Measurements from ENCODE around the gene RNF208.

The RNF208 gene

DNA sequence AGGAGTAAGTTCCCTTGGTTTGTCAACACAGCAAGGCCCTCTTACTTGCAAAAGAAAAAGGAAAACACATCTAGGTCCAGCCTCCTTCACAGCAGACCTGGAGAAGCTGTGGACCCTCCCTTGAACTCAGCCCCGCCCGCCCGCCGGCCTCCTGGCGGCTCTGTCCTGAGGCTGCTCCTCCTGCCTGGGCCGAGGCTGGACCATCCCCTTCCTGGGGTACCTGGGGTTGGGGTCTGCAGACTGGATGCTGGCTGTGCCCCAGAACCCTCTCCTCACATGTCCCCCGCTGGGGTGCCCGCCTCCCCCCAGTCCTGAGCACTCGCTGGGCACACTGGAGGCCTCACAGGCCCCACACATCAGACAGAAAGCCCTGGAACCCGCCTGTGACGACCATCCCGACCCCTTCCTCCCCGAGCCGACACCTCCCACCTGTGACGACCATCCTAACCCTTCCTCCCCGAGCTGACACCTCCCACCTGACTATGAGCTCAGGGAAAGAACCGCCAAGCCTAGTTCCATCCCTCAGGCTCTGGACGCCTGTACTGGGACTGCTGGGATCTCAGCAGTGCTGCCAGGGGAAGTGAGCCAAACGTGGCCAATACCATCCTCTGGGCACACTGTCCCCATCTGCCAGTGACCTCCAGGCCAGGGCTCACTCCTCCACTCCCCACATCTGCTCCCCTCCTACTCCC lies 43.0 kb downstream of the RNF208 start:
- TF ChIP-seq, protein P1, sequence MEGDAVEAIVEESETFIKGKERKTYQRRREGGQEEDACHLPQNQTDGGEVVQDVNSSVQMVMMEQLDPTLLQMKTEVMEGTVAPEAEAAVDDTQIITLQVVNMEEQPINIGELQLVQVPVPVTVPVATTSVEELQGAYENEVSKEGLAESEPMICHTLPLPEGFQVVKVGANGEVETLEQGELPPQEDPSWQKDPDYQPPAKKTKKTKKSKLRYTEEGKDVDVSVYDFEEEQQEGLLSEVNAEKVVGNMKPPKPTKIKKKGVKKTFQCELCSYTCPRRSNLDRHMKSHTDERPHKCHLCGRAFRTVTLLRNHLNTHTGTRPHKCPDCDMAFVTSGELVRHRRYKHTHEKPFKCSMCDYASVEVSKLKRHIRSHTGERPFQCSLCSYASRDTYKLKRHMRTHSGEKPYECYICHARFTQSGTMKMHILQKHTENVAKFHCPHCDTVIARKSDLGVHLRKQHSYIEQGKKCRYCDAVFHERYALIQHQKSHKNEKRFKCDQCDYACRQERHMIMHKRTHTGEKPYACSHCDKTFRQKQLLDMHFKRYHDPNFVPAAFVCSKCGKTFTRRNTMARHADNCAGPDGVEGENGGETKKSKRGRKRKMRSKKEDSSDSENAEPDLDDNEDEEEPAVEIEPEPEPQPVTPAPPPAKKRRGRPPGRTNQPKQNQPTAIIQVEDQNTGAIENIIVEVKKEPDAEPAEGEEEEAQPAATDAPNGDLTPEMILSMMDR (IDR thresholded peaks at IDR 0.05; ENCODE audit: borderline replicate concordance, extremely low read depth, low read length, poor library complexity, severe bottlenecking): no peak
- no peak for TF ChIP-seq EZH2 (IDR thresholded peaks at IDR 0.05; ENCODE audit: borderline replicate concordance, low read depth, low read length, severe bottlenecking)
- H3K36me3 ChIP-seq (ENCODE audit: insufficient read depth, low read length): peaks cover 37% of the 10 kb centered on the region
- no peak for DNase-seq

DNA sequence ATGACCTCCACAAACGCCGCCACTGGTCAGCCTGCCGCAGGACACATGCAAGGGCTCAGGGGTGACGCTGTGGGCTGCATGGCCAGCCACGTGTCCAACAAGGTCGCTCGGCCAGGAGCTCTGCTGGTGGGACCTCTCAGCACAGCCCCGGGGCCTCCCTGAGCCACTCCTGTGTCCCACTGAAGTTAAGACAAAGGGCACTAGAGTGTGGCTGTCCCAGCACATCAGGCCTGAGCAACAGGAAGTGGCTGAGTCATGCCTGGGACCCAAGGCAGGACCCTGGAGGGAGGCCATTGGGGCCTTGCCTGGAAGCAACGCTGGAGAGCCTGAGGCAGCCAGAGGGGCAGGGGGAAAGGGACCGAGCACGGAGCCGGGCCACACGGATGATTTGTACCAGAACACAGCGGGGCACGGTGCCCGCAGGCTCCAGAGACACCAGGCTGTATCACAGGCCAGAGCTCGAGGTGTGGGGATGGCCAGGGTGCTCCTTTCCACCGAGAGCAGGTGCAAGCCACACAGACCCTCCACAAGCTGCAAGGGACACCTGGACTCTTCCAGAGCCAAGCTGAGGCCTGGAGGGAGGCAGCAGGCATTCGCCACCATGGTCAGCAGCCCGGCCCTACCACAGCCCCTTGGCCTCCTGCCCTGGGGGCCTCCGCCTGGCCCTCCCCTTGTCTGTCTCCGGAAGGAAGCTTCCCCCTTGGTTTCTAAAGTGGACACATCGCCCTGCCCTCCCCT lies 43.7 kb downstream of the RNF208 start:
- Histone ChIP-seq H2AFZ (ENCODE audit: low read depth, low read length) (no peak overlapping the region), H3K9me3 (ENCODE audit: insufficient read depth, low read length, severe bottlenecking) (no peaks in the 10 kb centered on the region), H3K79me2 (ENCODE audit: insufficient read depth, low read length) (no peaks in the 10 kb centered on the region), H3K4me2 (ENCODE audit: insufficient read depth, low read length) (no peak overlapping the region), H3K27me3 (ENCODE audit: insufficient read depth, low read length, poor library complexity) (no peaks in the 10 kb centered on the region), H4K20me1 (ENCODE audit: insufficient read depth, low read length) (peaks cover 31% of the 10 kb centered on the region), H3K4me1 (ENCODE audit: insufficient read depth, low read length) (no peaks in the 10 kb centered on the region), H3K27ac (ENCODE audit: low read length) (no peak overlapping the region), H3K9ac (ENCODE audit: low read depth, low read length) (no peak overlapping the region), H3K4me3 (ENCODE audit: low read depth in 1 of 2, low read length in 2 of 2) (no peak overlapping the region), H3K36me3 (ENCODE audit: insufficient read depth, low read length) (peaks cover 30% of the 10 kb centered on the region)
- ATAC-seq (ENCODE audit: insufficient read depth, low read depth) (no peak), DNase-seq (no peak)
- no peak for TF ChIP-seq EZH2 (IDR thresholded peaks at IDR 0.05; ENCODE audit: borderline replicate concordance, low read depth, low read length, severe bottlenecking)
- TF ChIP-seq, protein P1 (IDR thresholded peaks at IDR 0.05; ENCODE audit: borderline replicate concordance, extremely low read depth, low read length, poor library complexity, severe bottlenecking): no peak

More for the DNA sequence above, 43.0 kb downstream of the RNF208 start:
- H2AFZ ChIP-seq (ENCODE audit: low read depth, low read length): no peak overlapping the region
- no peak overlapping the region for H3K27ac ChIP-seq (ENCODE audit: low read length)
- H3K4me2 ChIP-seq (ENCODE audit: insufficient read depth, low read length): no peak overlapping the region
- no peaks in the 10 kb centered on the region for H3K27me3 ChIP-seq (ENCODE audit: insufficient read depth, low read length, poor library complexity)
- no peaks in the 10 kb centered on the region for H3K9me3 ChIP-seq (ENCODE audit: insufficient read depth, low read length, severe bottlenecking)
- no peak overlapping the region for H3K9ac ChIP-seq (ENCODE audit: low read depth, low read length)
- H4K20me1 ChIP-seq (ENCODE audit: insufficient read depth, low read length): peaks cover 30% of the 10 kb centered on the region
- no peaks in the 10 kb centered on the region for H3K79me2 ChIP-seq (ENCODE audit: insufficient read depth, low read length)
- no peaks in the 10 kb centered on the region for H3K4me1 ChIP-seq (ENCODE audit: insufficient read depth, low read length)
- no peak for ATAC-seq (ENCODE audit: insufficient read depth, low read depth)
- no peak overlapping the region for H3K4me3 ChIP-seq (ENCODE audit: low read depth in 1 of 2, low read length in 2 of 2)

DNA sequence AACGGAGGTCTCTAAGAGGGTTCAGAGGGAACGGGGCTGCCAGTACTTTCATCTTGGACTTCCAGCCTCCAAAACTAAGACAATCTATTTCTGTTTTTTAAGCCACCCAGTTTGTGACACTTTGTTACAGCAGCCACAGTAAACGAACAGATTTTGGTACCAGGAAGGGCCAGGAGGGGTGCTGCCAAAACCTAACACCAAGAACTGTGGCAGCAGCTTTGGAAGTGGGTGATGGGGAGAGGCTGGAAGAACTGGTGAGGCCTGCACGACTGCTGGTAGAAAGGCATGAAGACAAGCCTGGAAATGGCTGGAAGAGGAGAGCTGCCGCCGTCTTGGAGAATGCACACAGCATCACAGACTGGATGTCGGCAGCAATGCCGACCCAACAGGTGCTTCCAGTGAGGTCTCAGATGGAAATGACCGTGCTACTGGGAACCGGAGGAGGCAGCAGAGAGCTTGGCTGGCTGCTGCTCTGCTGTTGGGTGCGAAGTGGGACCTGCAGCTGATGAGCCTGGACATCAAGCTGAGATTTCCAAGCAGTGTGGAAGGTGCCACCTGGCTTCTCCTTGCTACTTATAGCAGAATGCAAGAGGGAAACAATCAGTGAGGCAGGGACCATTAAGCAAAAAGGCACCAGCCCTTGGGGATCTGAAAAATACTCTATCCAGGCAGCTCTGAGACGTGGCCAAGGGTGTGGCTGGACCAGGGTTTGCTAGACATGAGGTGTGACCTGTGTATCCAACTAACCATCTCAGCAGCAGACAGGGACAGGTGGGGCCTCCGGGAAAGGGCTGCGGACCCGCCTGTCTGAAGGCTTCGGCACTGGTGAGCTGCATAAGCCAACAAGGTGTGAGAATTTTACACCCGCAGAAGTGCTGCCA lies 45.5 kb downstream of the RNF208 start:
- Histone ChIP-seq H3K79me2 (ENCODE audit: insufficient read depth, low read length) (no peaks in the 10 kb centered on the region), H3K27me3 (ENCODE audit: insufficient read depth, low read length, poor library complexity) (no peaks in the 10 kb centered on the region), H3K4me3 (ENCODE audit: low read depth in 1 of 2, low read length in 2 of 2) (no peak overlapping the region), H3K4me1 (ENCODE audit: insufficient read depth, low read length) (no peaks in the 10 kb centered on the region), H3K27ac (ENCODE audit: low read length) (no peak overlapping the region), H2AFZ (ENCODE audit: low read depth, low read length) (no peak overlapping the region), H3K36me3 (ENCODE audit: insufficient read depth, low read length) (peaks cover 16% of the 10 kb centered on the region), H3K4me2 (ENCODE audit: insufficient read depth, low read length) (no peak overlapping the region), H4K20me1 (ENCODE audit: insufficient read depth, low read length) (peaks cover 35% of the 10 kb centered on the region), H3K9ac (ENCODE audit: low read depth, low read length) (no peak overlapping the region), H3K9me3 (ENCODE audit: insufficient read depth, low read length, severe bottlenecking) (no peaks in the 10 kb centered on the region)
- DNase-seq (peak; percentile 30), ATAC-seq (ENCODE audit: insufficient read depth, low read depth) (peak; percentile 41; the same call in 2 of the 3 replicates)
- no peak for TF ChIP-seq EZH2 (IDR thresholded peaks at IDR 0.05; ENCODE audit: borderline replicate concordance, low read depth, low read length, severe bottlenecking)
- TF ChIP-seq, protein P1 (IDR thresholded peaks at IDR 0.05; ENCODE audit: borderline replicate concordance, extremely low read depth, low read length, poor library complexity, severe bottlenecking): peak; percentile 61
